Naive thymus-derived CD8-positive, alpha-beta T cell (primary cell): ENCODE data around the gene RPN1. TPM values are rescaled to one million over a fixed set of nuclear protein-coding genes. Genes with fewer than 3 reads are reported as not detected.
"Not testable (repeated sequence)": the region's sequence is repeated elsewhere in the genome, so short reads cannot be mapped to it uniquely, and the experiment has no call there.

Experiments
- ATAC-seq, 2 donors: fragments of 150-1000 bp; cut with Tn5 transposase in 1 of 2; sonication (Bioruptor Pico), chemical (Tn5 transposase) in 1 of 2; 1 replicate in 1 of 2; 2 replicates in 1 of 2; pipeline ENCODE4 v1.10.0; 2021; ENCODE audit warnings: mild to moderate bottlenecking in 2 of 2, moderate library complexity in 2 of 2
- POLR2A ChIA-PET: fragments of 350-600 bp; sonication (Branson Sonifier 250); formaldehyde crosslinking; loops from one replicate; lab custom pipeline; 2021; ENCODE audit warnings: antibody characterized with exemption; lab: Charles Lee
- DNase-seq, 10 donors: peaks; one replicate each; pipeline versions ENCODE4 v3.0.0 to v3.0.0-alpha.2; 2020 to 2022
- H3K27ac Mint-ChIP-seq, 10 donors: one replicate each; pipeline ENCODE4 v1.8.0; 2020 to 2022; ENCODE audit warnings: mild to moderate bottlenecking in 10 of 10, mixed read lengths in 10 of 10, moderate library complexity in 4 of 10, inconsistent platforms in 1 of 10
- H3K27me3 Mint-ChIP-seq, 5 donors: one replicate each; pipeline ENCODE4 v1.8.0; 2021 to 2022; ENCODE audit warnings: mixed read lengths in 5 of 5
- H3K36me3 Mint-ChIP-seq, 3 donors: one replicate each; pipeline ENCODE4 v1.8.0; 2020 to 2022; ENCODE audit warnings: mixed read lengths in 3 of 3, mild to moderate bottlenecking in 2 of 3, inconsistent platforms in 1 of 3
- H3K4me1 Mint-ChIP-seq, 4 donors: one replicate each; pipeline ENCODE4 v1.8.0; 2021 to 2022; ENCODE audit warnings: mixed read lengths in 4 of 4
- H3K4me3 Mint-ChIP-seq, 10 donors: one replicate each; pipeline ENCODE4 v1.8.0; 2020 to 2022; ENCODE audit warnings: mild to moderate bottlenecking in 10 of 10, mixed read lengths in 10 of 10, moderate library complexity in 6 of 10, inconsistent platforms in 1 of 10
- H3K9me3 Mint-ChIP-seq, 9 donors: one replicate each; pipeline ENCODE4 v1.8.0; 2020 to 2022; ENCODE audit warnings: mixed read lengths in 9 of 9, mild to moderate bottlenecking in 3 of 9, inconsistent platforms in 1 of 9, moderate library complexity in 1 of 9
- polyA plus RNA-seq, 3 donors: library from polyadenylated mRNA; unstranded; fragments of 300-500 nt; fragmentation: Illumina TruSeq; gene quantifications; one replicate each; pipeline ENCODE4 v1.2.3, GENCODE V29; 2021
- total RNA-seq, 8 experiments: library from RNA in 2 of 8; stranded (reverse) in 2 of 8; gene quantifications; one replicate each; pipeline ENCODE4 v1.2.3 and lab custom pipeline; 2021 to 2026

Gene RPN1
- total and polyA plus RNA-seq, 5 experiments from 2014 or later, result 76.2 to 224 (median 178) TPM

DNA sequence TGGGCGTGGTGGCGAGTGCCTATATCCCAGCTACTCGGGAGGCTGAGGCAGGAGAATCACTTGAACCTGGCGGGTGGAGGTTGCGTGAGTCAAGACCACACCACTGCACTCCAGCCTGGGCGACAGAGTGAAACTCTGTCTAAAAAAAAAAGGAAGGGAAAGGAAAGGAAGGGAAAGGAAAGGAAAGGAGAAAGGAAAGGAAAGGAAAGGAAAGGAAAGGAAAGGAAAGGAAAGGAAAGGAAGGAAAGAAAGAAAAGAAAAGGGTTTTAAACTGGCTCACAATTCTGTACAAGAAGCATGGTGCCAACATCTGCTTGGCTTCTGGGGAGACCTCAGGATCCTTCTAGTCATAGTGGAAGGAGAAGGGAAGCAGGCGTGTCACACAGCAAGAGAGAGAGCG is 63.7 kb downstream of the RPN1 start:
- peaks cover 0 to 16% (median 4%) of the 10 kb centered on the region in 4 donors for H3K4me1 Mint-ChIP-seq
- DNase-seq, POLR2A ChIA-PET, H3K9me3 Mint-ChIP-seq, ATAC-seq, H3K36me3 Mint-ChIP-seq, H3K4me3 Mint-ChIP-seq: not testable (repeated sequence)
- H3K27ac Mint-ChIP-seq, result peak overlapping the region in 1 of 10 donors; percentile 63
- peaks cover 0 to 19% (median 10%) of the 10 kb centered on the region in 5 donors for H3K27me3 Mint-ChIP-seq

DNA sequence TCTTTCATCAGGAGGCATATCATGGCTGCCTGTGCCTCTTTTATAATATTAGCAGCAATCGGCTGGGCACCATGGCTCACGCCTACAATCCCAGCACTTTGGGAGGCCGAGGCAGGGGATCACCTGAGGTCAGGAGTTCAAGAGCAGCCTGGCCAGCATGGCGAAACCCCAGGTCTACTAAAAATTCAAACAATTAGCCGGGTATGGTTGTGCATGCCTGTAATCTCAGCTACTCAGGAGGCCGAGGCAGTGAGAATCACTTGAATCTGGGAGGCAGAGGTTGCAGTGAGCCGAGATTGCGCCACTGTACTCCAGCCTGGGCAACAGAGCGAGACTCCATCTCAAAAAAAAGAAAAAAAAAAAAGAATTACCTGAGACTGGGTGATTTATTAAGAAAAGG is 64.2 kb downstream of the RPN1 start:
- H3K36me3 Mint-ChIP-seq, H3K27ac Mint-ChIP-seq, H3K4me3 Mint-ChIP-seq, H3K9me3 Mint-ChIP-seq, ATAC-seq, POLR2A ChIA-PET, DNase-seq: not testable (repeated sequence)
- Mint-ChIP-seq H3K4me1 (peaks cover 0 to 11% (median 3%) of the 10 kb centered on the region in 4 donors), H3K27me3 (peaks cover 0 to 19% (median 10%) of the 10 kb centered on the region in 5 donors)

DNA sequence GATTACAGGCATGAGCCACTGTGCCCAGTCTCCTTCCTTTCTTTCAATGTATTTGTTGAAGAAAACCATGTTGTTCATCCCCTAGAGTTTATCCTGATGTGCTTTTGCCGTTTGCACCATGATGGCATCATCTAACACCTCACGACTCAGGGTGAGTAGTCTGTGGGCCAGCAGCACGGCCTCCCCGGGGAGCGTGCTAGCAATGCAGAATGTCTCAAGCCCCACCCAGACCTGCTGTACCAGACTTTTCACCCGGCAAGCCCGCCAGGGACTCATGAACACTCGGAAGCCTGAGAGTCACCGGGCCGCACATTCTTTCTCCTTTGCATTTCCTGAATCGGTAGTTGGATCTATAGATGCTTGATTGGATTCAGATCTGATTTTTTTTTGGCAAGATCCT is 64.6 kb downstream of the RPN1 start:
- H3K36me3 Mint-ChIP-seq, result no peaks in the 10 kb centered on the region
- H3K27me3 Mint-ChIP-seq, result peaks cover 0 to 19% (median 10%) of the 10 kb centered on the region in 5 donors
- peaks cover 0 to 11% (median 3%) of the 10 kb centered on the region in 4 donors for H3K4me1 Mint-ChIP-seq
- H3K9me3 Mint-ChIP-seq, result peaks cover 0 to 2% (median 0%) of the 10 kb centered on the region in 9 donors
- no peak overlapping the region for H3K4me3 Mint-ChIP-seq
- POLR2A ChIA-PET, result interaction anchor here (0.7 kb wide), 1 partner anchor 9 kb away, joined by 8 read pairs; no protein-coding TSS in a partner anchor
- peak overlapping the region in 1 of 10 donors; percentile 6 for H3K27ac Mint-ChIP-seq
- DNase-seq (no peak), ATAC-seq (no peak)

DNA sequence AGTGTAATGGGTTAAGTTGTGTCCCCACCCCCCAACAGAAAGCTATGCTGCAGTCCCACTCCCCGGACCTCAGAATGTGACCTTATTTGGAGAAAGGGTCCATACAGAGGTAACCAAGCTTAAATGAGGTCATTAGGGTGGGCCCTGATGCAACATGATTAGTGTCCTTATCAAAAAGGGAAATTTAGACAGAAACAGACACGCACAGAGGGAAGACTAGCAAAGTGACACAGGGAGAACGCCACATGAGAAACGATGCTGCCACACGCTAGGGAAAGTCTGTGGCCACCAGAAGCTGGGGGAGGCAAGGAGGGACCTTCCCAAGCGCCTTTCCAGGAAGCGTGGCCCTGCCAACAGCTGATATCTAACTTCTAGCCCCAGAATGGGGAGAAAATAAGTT is 65.4 kb downstream of the RPN1 start:
- no peak for ATAC-seq
- no peaks in the 10 kb centered on the region for H3K36me3 Mint-ChIP-seq
- H3K4me1 Mint-ChIP-seq, result peaks cover 0 to 11% (median 3%) of the 10 kb centered on the region in 4 donors
- no peak for DNase-seq
- H3K4me3 Mint-ChIP-seq, result no peak overlapping the region
- peaks cover 0 to 19% (median 10%) of the 10 kb centered on the region in 5 donors for H3K27me3 Mint-ChIP-seq
- H3K27ac Mint-ChIP-seq, result no peak overlapping the region
- H3K9me3 Mint-ChIP-seq, result peaks cover 0 to 3% (median 0%) of the 10 kb centered on the region in 9 donors
- POLR2A ChIA-PET, result no interaction called here

DNA sequence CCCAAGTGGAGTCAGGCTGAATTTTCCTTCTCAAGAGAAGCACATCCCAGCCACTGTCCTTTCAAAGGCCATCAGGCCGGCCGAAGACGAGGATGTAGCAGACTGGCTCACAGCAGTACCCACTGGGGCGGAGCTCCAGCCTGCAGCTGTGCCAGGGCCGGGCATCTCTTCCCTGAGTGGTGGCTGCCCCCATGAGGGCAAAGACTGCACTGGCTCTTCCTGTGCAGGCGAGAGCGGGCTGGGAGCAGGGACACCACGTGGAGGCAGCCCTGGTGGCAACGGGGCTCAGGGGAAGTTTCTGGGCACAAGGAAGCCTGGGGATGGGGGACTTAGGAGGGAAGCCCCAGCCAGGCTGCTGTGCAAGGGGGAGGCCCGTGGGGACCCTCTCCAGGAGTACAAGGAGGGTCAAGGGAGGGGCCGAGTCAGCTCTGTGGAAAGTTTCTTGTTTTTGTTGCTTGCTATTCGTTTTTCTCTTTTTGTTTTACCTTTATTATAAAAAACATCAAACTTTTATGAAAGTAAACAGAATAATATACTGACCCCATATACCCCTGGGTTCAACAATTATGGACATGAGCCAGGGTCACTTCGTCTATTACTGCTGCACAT is 66.1 kb downstream of the RPN1 start:
- H3K9me3 Mint-ChIP-seq, result peaks cover 0 to 3% (median 0%) of the 10 kb centered on the region in 9 donors
- DNase-seq (peak in 4 of 10 donors; percentile 4 to 30 (median 16)), ATAC-seq (peak; percentile 72 to 76)
- POLR2A ChIA-PET, result no interaction called here
- H3K36me3 Mint-ChIP-seq, result no peaks in the 10 kb centered on the region
- no peak overlapping the region for H3K4me3 Mint-ChIP-seq
- H3K27me3 Mint-ChIP-seq, result peaks cover 0 to 19% (median 10%) of the 10 kb centered on the region in 5 donors
- no peak overlapping the region for H3K27ac Mint-ChIP-seq
- peaks cover 0 to 11% (median 3%) of the 10 kb centered on the region in 4 donors for H3K4me1 Mint-ChIP-seq

DNA sequence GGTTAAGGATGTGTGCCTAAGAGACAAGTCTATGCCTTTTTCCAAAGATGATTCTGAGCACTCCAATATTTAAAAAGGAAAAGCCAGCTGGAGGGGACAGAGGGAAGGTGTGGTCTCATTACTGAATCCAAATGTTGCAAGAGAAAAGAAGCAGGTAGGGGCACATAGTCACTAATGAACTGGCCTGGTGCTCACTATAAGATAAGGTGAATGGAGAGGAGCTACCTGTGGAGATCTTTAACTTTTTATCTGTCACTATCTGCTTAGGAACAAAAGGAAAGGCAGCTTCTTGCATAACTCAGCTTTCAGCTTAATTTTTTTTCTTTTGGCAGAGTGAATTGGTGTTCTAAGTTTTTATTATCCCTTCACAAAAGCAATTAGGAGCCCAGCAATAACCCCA is 69.1 kb downstream of the RPN1 start:
- Mint-ChIP-seq H3K27me3 (peaks cover 2 to 19% (median 15%) of the 10 kb centered on the region in 5 donors), H3K4me1 (no peaks in the 10 kb centered on the region), H3K4me3 (no peak overlapping the region), H3K36me3 (no peaks in the 10 kb centered on the region), H3K27ac (no peak overlapping the region), H3K9me3 (peaks cover 0 to 3% (median 0%) of the 10 kb centered on the region in 9 donors)
- ATAC-seq, result no peak
- POLR2A ChIA-PET, result no interaction called here
- DNase-seq, result no peak

DNA sequence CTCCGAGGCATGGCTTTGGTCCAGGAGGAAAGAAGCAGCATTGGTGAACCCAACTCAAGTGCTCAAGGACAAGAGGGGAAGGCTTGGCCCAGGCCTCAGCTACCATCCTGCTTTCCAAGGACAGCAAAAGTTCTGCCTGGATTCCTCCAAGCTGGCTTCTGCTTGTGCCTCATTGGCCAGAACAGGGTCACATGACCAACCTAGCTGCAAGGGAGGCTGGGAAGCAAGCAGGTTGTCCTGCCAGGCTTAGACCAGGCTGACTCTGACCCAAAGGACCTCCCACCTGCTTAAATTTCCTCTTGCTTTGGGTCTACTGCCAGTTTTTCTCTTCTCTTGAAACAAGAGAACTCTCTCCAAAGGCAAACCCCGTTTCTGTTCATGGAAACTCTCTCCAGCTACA is 70.7 kb downstream of the RPN1 start:
- Mint-ChIP-seq H3K36me3 (no peaks in the 10 kb centered on the region), H3K27ac (no peak overlapping the region), H3K9me3 (peaks cover 0 to 3% (median 0%) of the 10 kb centered on the region in 9 donors), H3K4me1 (no peaks in the 10 kb centered on the region), H3K27me3 (peaks cover 2 to 24% (median 11%) of the 10 kb centered on the region in 5 donors), H3K4me3 (no peak overlapping the region)
- POLR2A ChIA-PET, result no interaction called here
- no peak for DNase-seq
- ATAC-seq, result no peak

DNA sequence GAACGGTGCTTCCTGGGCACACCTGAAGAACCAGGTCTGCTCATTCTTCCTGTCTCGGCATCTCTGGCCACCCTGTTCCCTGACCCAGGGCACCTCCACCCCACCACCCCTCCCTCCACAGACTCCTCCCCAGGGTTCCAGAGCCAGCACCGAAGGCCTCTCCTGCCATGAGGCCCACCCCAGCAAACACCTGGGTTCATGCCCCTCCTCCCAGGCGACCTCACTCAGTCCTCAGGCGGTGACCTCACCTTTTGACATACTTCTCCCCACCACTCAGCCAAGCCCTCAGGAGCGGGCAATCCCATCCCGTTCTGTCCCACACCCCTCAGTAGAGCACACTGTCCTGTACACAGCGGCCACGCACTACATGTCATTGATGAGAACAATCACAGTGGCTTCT is 72.3 kb downstream of the RPN1 start:
- H3K27ac Mint-ChIP-seq, result peak overlapping the region in 1 of 10 donors; percentile 7
- H3K27me3 Mint-ChIP-seq, result peaks cover 6 to 30% (median 13%) of the 10 kb centered on the region in 5 donors
- peaks cover 2 to 6% (median 4%) of the 10 kb centered on the region in 4 donors for H3K4me1 Mint-ChIP-seq
- no peaks in the 10 kb centered on the region for H3K36me3 Mint-ChIP-seq
- H3K4me3 Mint-ChIP-seq, result no peak overlapping the region
- POLR2A ChIA-PET, result no interaction called here
- H3K9me3 Mint-ChIP-seq, result peaks cover 0 to 3% (median 0%) of the 10 kb centered on the region in 9 donors
- no peak for ATAC-seq
- no peak for DNase-seq

DNA sequence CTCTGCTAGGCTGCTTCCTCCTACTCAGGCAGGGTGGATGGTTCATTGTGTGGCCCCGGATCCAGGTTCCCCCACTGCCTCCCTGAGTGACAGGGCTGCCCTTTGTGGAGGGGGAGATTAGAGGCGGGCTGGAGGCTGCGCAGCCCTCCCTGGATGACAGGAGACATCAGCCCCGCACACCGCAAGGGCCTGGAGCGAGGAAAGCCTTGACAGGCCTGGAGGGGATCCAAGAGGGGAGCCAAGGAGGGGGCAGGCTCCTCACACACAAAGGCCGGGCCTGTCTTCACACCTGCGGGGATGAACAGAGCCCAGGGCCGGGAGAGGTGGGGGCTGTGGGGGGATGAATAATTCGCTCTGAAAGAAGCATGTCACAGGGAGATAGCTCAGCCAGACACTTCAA is 72.9 kb downstream of the RPN1 start:
- Mint-ChIP-seq H3K27ac (peak overlapping the region in 1 of 10 donors; percentile 73), H3K4me3 (no peak overlapping the region), H3K9me3 (peaks cover 0 to 3% (median 0%) of the 10 kb centered on the region in 9 donors), H3K4me1 (peaks cover 5 to 13% (median 10%) of the 10 kb centered on the region in 4 donors), H3K36me3 (no peaks in the 10 kb centered on the region), H3K27me3 (peaks cover 6 to 29% (median 10%) of the 10 kb centered on the region in 5 donors)
- no peak for DNase-seq
- POLR2A ChIA-PET, result no interaction called here
- no peak for ATAC-seq

DNA sequence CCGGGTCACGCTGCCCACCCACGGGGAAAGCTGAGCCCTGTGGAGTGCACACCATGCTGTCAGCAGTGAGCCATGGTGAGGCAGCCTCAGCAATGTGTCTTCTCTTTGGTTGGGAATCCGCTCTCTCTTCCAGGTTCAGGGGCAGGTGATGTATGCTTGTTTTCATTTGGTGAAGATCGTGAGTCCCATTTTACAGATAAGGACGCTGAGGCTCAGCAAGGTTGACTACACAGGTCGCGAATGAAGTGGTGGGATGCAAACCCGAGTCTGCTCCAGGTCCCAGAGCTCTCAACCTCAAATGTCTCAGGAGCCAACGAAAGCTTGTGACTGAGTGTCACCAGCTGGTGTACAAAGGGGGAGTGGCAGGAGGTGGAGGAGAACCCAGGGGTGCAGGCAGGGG is 74.3 kb downstream of the RPN1 start:
- H3K4me3 Mint-ChIP-seq, result no peak overlapping the region
- no peaks in the 10 kb centered on the region for H3K36me3 Mint-ChIP-seq
- H3K27me3 Mint-ChIP-seq, result peaks cover 5 to 27% (median 14%) of the 10 kb centered on the region in 5 donors
- POLR2A ChIA-PET, result interaction anchor here (0.6 kb wide), 1 partner anchor 33 kb away, joined by 3 read pairs; no protein-coding TSS in a partner anchor
- ATAC-seq (no peak), DNase-seq (no peak)
- H3K9me3 Mint-ChIP-seq, result peaks cover 0 to 3% (median 0%) of the 10 kb centered on the region in 9 donors
- no peak overlapping the region for H3K27ac Mint-ChIP-seq
- peaks cover 9 to 17% (median 14%) of the 10 kb centered on the region in 4 donors for H3K4me1 Mint-ChIP-seq

DNA sequence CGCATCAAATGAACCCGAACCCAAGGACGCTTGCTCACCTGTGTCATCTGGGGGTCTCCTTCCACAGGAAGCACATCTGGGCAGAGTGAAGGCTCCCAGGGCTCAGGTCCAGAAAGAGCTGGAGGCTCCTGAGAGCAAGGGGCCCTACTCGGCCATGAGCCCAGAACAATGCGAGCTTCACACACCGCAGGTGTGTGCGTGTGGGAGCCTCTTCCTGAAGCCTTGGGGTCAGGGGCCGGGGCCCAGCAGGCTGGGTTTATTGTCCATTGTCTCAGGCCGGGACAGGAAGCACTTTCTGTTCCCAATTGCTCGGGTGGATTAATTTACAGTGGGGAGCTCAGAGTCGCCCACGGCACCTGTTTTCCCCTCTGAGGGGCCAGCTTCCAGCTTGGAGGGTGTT is 74.8 kb downstream of the RPN1 start:
- peaks cover 9 to 17% (median 14%) of the 10 kb centered on the region in 4 donors for H3K4me1 Mint-ChIP-seq
- peaks cover 5 to 27% (median 14%) of the 10 kb centered on the region in 5 donors for H3K27me3 Mint-ChIP-seq
- DNase-seq, result no peak
- ATAC-seq, result no peak
- POLR2A ChIA-PET, result interaction anchor here (0.6 kb wide), 1 partner anchor 33 kb away, joined by 3 read pairs; no protein-coding TSS in a partner anchor
- H3K36me3 Mint-ChIP-seq, result no peaks in the 10 kb centered on the region
- H3K27ac Mint-ChIP-seq, result no peak overlapping the region
- peaks cover 0 to 3% (median 0%) of the 10 kb centered on the region in 9 donors for H3K9me3 Mint-ChIP-seq
- no peak overlapping the region for H3K4me3 Mint-ChIP-seq

DNA sequence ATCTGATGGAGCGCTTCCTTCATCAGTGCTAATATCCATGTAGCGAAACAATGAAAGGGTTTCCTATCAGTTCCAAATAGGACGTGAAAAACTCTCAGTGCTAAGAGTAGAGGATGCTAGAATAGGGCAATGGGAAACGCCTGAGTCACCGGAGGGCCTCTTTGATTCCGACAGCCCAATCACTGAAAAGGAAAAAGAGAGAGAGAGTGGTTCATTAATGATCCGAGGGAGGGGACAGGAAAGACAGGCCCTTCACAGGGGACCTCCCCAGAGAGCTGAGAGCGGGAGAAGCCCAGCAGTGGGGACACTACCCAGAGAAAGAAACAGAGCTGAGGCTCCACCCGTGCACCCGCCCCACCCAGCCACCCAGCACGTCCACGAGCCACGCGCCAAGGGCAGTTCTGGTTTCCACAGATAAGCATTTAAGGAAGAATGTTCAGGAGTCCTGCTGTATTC is 76.9 kb downstream of the RPN1 start:
- no peak for DNase-seq
- no peaks in the 10 kb centered on the region for H3K9me3 Mint-ChIP-seq
- peaks cover 9 to 17% (median 14%) of the 10 kb centered on the region in 4 donors for H3K4me1 Mint-ChIP-seq
- H3K27me3 Mint-ChIP-seq, result peaks cover 5 to 27% (median 18%) of the 10 kb centered on the region in 5 donors
- no peak for ATAC-seq
- H3K4me3 Mint-ChIP-seq, result no peak overlapping the region
- H3K36me3 Mint-ChIP-seq, result no peaks in the 10 kb centered on the region
- POLR2A ChIA-PET, result no interaction called here
- peak overlapping the region in 1 of 10 donors; percentile 76 for H3K27ac Mint-ChIP-seq

DNA sequence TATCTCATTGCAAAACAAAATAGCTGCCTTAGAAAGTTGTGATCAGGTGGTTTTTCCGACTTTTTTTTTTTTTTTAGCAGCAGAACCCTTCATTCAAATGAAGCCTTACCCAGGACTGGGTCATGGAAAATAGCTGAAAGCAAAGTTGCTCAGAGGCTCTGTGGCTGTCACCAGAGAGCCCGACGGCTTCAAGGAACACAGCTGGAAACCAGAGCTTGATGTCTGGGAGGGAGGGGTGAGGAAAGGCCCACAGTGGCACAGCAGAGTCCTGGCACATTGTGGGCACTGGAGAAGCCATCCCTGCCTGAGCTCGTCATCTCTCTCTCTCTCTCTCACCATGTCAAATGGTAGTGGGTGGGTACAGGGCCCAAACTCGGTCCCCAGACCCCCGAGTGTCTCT is 77.5 kb downstream of the RPN1 start:
- Mint-ChIP-seq H3K27ac (no peak overlapping the region), H3K4me3 (no peak overlapping the region), H3K36me3 (no peaks in the 10 kb centered on the region), H3K4me1 (peaks cover 9 to 17% (median 14%) of the 10 kb centered on the region in 4 donors), H3K27me3 (peaks cover 3 to 25% (median 15%) of the 10 kb centered on the region in 5 donors), H3K9me3 (no peaks in the 10 kb centered on the region)
- DNase-seq (no peak), ATAC-seq (peak in 1 of 2 donors; percentile 25)
- POLR2A ChIA-PET, result no interaction called here
